Measurements from ENCODE around the gene C1orf35.

C1orf35 gene

DNA sequence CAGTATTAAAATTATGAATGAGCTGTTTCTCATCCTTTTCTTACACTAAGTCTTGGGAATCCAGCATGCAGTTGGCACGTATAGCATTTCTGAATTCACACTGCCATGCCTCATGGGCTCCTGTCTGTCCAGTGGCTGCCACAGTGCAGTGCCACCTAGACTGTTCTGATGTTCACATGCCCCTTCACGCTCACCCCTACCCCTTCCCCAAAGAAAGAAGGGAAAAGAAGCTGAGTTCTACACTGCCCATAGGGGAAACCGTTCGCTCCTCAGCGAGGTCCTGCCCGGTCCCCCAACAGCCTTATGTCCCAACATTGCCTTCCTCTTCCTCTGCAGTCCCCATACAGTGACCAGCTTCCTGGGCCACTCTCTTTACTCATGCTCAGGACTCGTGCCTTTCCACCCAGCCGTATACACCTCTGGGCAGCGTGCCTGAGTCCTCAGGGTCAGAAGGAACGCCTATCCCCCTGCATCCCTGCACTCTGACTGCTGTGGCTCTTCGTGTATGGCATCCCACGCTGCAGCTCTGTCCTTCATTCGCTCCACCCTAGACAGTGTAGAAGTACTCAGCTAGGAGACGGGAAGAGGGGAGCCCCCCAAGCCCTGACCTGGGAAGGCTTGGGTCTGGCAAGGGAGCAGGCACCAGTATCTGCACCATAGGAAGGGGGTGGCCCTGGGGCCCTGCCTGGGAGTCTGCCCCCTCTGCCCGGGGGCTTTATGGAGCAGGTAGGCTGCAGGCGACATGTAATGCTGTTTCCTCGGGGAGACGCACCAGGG, 44.8 kb downstream of the C1orf35 start:
- no peak for DNase-seq (ENCODE audit: low read depth, low spot score)
- H3K4me3 ChIP-seq (ENCODE audit: low read length), result no peak overlapping the region
